ENCODE results near the gene NPAT. TPM values are rescaled to one million over a fixed set of nuclear protein-coding genes. Genes with fewer than 3 reads are reported as not detected.

Gene NPAT
- total RNA-seq, 1 experiment from 2014 or later = 16.6 TPM

DNA sequence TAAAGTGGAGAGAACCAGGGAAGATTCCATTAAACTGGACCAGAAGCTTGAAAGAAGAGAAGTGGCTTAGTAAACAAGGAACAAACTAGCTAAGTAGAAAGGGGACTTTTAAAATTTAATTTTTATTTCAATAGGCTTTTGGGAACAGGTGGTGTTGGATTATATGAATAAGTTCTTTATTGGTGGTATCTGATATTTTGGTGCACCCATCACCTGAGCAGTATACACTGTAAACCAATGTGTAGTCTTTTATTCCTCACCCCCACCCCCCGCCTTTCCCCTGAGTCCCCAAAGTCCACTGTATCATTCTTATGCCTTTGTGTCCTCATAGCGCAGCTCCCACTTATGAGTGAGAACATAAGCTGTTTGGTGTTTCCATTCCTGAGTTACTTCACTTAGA lies 93.7 kb downstream of the NPAT start:
- ATAC-seq (no peak), DNase-seq (ENCODE audit: low read depth, low spot score) (no peak)
- ChIA-PET POLR2A (interaction anchor here (0.6 kb wide), 1 partner anchor 550 kb away, joined by 5 read pairs; no protein-coding TSS in a partner anchor), CTCF (no interaction called here)
- in situ Hi-C loops (cut with HindIII; ENCODE audit: low pct_unique_long_range_greater_than_20kb, low sequenced_read_pairs) = no loop called here
- no peak overlapping the region for H3K4me3 ChIP-seq (ENCODE audit: low read depth in 2 of 2, low read length in 2 of 2)
- H3K27me3 ChIP-seq (ENCODE audit: control insufficient read depth, insufficient read depth, low read length) = no peaks in the 10 kb centered on the region
- BruUV-seq (replicated peaks) = TSS peak; percentile 51
- TF ChIP-seq, protein P1, sequence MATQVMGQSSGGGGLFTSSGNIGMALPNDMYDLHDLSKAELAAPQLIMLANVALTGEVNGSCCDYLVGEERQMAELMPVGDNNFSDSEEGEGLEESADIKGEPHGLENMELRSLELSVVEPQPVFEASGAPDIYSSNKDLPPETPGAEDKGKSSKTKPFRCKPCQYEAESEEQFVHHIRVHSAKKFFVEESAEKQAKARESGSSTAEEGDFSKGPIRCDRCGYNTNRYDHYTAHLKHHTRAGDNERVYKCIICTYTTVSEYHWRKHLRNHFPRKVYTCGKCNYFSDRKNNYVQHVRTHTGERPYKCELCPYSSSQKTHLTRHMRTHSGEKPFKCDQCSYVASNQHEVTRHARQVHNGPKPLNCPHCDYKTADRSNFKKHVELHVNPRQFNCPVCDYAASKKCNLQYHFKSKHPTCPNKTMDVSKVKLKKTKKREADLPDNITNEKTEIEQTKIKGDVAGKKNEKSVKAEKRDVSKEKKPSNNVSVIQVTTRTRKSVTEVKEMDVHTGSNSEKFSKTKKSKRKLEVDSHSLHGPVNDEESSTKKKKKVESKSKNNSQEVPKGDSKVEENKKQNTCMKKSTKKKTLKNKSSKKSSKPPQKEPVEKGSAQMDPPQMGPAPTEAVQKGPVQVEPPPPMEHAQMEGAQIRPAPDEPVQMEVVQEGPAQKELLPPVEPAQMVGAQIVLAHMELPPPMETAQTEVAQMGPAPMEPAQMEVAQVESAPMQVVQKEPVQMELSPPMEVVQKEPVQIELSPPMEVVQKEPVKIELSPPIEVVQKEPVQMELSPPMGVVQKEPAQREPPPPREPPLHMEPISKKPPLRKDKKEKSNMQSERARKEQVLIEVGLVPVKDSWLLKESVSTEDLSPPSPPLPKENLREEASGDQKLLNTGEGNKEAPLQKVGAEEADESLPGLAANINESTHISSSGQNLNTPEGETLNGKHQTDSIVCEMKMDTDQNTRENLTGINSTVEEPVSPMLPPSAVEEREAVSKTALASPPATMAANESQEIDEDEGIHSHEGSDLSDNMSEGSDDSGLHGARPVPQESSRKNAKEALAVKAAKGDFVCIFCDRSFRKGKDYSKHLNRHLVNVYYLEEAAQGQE (IDR thresholded peaks at IDR 0.05; ENCODE audit: insufficient read depth in 1 of 2, low read depth in 2 of 2, low read length in 1 of 2) = no peak
- TF ChIP-seq, protein P2, sequence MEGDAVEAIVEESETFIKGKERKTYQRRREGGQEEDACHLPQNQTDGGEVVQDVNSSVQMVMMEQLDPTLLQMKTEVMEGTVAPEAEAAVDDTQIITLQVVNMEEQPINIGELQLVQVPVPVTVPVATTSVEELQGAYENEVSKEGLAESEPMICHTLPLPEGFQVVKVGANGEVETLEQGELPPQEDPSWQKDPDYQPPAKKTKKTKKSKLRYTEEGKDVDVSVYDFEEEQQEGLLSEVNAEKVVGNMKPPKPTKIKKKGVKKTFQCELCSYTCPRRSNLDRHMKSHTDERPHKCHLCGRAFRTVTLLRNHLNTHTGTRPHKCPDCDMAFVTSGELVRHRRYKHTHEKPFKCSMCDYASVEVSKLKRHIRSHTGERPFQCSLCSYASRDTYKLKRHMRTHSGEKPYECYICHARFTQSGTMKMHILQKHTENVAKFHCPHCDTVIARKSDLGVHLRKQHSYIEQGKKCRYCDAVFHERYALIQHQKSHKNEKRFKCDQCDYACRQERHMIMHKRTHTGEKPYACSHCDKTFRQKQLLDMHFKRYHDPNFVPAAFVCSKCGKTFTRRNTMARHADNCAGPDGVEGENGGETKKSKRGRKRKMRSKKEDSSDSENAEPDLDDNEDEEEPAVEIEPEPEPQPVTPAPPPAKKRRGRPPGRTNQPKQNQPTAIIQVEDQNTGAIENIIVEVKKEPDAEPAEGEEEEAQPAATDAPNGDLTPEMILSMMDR (IDR thresholded peaks at IDR 0.05) = no peak
- TF ChIP-seq TCF7L2 (IDR thresholded peaks at IDR 0.05; ENCODE audit: low read depth, low read length) = no peak
- TF ChIP-seq POLR2AphosphoS5 (IDR thresholded peaks at IDR 0.05; ENCODE audit: low read depth, low read length) = no peak
- no peak for TF ChIP-seq SIN3A (IDR thresholded peaks at IDR 0.05; ENCODE audit: borderline replicate concordance, insufficient read depth, low read depth, low read length)
- H3K27ac ChIP-seq (ENCODE audit: low read length) = no peak overlapping the region
- peaks cover 3% of the 10 kb centered on the region for H3K36me3 ChIP-seq (ENCODE audit: control insufficient read depth, insufficient read depth, low read length)
- intact Hi-C loops (cut with micrococcal nuclease; ENCODE audit: unreplicated experiment) = no loop called here
- H3K9me3 ChIP-seq (ENCODE audit: control insufficient read depth, insufficient read depth, low read depth, low read length) = no peaks in the 10 kb centered on the region
- peaks cover 4% of the 10 kb centered on the region for H3K4me1 ChIP-seq (ENCODE audit: control insufficient read depth, insufficient read depth, low read length)

DNA sequence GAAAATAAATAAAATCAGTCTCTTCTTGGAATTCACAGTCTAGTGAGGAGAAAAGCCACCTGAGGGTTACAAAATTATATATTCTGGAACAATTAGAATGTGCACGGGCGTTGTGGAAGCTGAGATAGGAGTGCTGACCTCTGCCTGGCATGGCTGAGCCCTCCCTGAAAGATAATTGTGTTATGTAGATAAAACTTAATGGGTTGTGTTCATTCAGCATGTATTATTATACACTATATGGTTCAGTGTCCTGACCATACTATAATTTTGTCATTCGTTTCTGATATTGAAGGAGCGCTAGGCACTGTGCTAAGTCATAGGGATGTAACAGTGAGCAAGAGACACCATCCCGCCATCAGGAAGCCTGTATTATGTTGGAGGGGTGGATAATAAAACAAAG lies 97.3 kb downstream of the NPAT start:
- in situ Hi-C loops (cut with HindIII; ENCODE audit: low pct_unique_long_range_greater_than_20kb, low sequenced_read_pairs) (no loop called here), intact Hi-C loops (cut with micrococcal nuclease; ENCODE audit: unreplicated experiment) (no loop called here)
- CTCF ChIA-PET = no interaction called here
- H3K27ac ChIP-seq (ENCODE audit: low read length) = no peak overlapping the region
- POLR2A ChIA-PET = no interaction called here
- H3K4me3 ChIP-seq (ENCODE audit: low read depth in 2 of 2, low read length in 2 of 2) = no peak overlapping the region
- BruUV-seq (replicated peaks) = TSS peak; percentile 43
- peaks cover 23% of the 10 kb centered on the region for H3K4me1 ChIP-seq (ENCODE audit: control insufficient read depth, insufficient read depth, low read length)
- no peaks in the 10 kb centered on the region for H3K27me3 ChIP-seq (ENCODE audit: control insufficient read depth, insufficient read depth, low read length)
- no peak for ATAC-seq
- DNase-seq (ENCODE audit: low read depth, low spot score) = no peak
- no peaks in the 10 kb centered on the region for H3K9me3 ChIP-seq (ENCODE audit: control insufficient read depth, insufficient read depth, low read depth, low read length)
- TF ChIP-seq TCF7L2 (IDR thresholded peaks at IDR 0.05; ENCODE audit: low read depth, low read length) (no peak), POLR2AphosphoS5 (IDR thresholded peaks at IDR 0.05; ENCODE audit: low read depth, low read length) (no peak), SIN3A (IDR thresholded peaks at IDR 0.05; ENCODE audit: borderline replicate concordance, insufficient read depth, low read depth, low read length) (no peak)
- TF ChIP-seq, protein P1 (IDR thresholded peaks at IDR 0.05; ENCODE audit: insufficient read depth in 1 of 2, low read depth in 2 of 2, low read length in 1 of 2) = no peak
- TF ChIP-seq, protein P2 (IDR thresholded peaks at IDR 0.05) = no peak
- no peaks in the 10 kb centered on the region; the same call in 1 of the 2 replicates for H3K36me3 ChIP-seq (ENCODE audit: control insufficient read depth, insufficient read depth, low read length)

Measured in Panc1 (cell line).